GM18519 (cell line): ENCODE measurements around the gene PIGT.
"Not testable (repeated sequence)": the region's sequence is repeated elsewhere in the genome, so short reads cannot be mapped to it uniquely, and the experiment has no call there.

Experiments used
- ATAC-seq: cut with Tn5 transposase; IDR thresholded peaks from one replicate; pipeline ENCODE4 v1.9.1; 2021; ENCODE audit warnings: mild to moderate bottlenecking, moderate library complexity; ENCODE audit not compliant: unreplicated experiment, low FRiP score

PIGT gene

DNA sequence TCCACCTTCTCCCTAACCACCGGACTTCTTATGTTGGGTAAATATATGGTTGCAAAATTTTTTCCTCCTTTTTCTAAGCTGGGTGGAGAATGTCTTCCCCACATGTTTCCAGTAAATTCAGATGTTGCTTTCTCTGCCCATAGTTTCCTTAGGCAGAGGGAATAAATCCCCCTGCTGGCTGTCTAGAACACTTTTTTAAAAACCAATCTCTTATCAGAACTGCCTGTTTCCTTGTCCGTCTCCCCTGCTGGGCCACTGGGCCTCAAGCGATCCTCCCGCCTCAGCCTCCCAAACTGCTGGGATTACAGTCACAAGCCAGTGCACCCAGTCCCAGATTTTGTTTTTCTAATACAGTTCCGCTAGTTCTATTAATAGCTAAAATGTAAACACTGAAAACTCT lies 43.7 kb downstream of the PIGT start:
- ATAC-seq = no peak

DNA sequence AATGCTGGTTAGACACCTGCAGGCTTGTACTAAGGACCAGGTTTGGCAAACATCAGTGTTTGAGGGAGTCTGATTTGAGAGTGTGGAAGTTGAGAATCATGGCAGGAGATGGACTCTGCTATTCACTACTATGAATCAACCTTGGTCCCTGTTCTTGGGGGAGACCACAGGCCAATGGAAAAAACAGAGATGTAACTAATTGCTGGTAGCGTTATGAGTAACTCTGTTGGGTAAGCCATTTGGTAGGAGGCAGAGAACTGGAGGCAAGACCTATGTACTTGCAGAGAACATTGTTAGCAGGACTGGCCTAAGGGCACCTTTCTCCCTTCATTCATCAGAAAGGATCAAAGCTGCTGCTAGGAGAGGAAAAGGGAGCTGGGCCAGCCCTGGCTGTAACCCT lies 45.3 kb downstream of the PIGT start:
- no peak for ATAC-seq

DNA sequence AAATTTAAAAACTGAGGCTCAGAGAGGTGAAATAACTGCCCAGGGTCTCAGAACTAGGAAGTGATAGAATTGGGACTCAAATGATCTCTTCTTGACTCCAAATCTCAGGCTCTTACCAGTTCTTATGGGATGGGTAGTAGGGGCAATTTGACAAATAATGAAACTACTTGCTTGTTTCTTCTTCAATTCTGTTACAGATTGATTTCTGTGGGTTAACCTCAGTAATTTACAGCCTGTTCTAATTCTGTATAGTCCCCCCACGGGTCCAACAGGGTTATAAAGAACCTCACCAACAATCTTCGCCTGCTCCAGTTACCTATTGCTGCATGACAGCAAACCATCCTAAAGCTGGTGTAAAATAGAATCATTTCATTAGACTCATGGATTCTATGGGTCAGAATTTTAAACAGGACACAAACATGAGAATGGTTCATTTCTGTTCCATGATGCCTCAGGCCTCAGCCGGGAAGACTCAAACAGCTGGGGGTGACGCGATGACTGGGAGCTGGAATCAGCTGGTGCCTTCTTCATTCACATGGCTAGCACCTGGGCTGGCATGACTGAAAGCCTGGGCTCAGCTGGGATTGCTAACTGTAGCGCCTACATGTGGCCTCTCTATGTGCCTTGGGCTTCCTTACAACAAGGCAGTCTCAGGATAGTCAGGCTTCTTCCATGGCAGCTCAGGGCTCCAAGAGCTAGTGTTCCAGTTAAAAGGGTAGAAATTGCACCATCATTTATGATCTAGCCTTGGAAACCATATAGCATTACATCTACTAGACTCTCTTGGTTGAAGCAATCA lies 47.0 kb downstream of the PIGT start:
- no peak for ATAC-seq

DNA sequence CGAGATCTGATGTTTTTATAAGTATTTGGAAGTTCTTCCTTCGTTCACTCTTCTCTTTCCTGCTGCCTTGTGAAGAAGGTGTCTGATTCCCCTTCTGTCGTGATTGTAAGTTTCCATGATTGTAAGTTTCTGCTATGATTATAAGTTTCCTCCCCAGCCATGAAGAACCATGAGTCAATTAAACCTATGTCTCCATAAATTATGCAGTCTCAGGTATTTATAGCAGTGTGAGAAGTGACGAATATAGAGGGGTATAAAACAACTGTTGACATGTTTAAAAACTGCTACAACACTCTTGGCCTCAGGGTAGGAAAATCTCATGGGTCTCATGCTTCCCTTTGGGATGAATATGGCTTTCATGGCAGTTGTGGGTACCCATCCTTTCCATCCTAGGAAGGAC lies 47.8 kb downstream of the PIGT start:
- no peak for ATAC-seq

DNA sequence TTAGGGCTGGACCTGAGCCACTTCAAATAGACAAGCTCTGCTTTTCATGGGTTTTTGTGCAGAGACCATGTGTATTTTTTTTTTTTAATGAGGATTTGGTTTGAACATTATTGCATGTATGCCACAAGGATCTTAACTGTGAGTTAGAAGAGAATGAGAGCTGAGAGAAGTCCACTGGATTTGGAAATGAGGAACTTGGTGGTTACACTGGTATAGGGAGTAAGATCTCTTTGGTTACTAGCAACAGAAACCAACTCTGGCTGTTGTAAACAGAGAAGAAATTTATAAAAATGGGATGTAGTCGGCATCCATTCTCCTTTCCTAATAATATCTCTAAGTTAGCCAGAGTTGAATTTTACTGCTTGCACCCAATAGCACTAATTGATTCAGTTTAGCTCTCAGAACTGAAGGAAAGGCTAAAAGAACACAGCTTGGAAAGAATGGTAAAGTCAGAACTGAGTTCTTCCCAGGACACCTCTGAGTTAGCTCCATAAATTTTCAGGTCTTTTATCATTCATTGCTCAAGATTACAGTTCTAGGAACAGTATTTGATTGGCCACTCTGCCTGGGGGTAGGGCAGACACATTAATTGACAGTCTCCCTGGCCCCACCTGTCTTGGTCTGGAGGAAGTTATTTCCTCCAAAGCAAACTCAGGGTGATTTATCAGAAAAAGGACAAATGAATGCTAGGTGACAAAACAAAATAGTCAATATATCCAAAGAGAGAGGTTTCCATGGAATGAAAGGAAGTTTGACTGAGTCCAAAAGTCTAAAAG lies 49.7 kb downstream of the PIGT start:
- no peak for ATAC-seq

DNA sequence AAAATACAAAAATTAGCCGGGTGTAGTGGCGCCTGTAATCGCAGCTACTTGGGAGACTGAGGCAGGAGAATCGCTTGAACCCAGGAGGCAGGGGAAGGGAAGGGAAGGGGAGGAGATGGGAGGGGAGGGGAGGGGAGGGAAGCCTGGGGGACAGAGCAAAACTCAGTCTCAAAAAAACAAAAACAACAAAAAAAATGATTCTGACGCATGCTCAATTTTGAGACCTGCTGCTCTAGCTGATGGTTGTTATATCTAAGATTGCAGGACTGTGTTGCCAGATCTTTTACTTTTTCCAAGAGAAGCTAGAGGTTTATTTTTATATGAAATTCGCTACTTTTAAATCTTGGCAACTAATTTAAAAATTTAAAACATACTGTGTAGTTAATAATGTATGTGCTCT lies 51.2 kb downstream of the PIGT start:
- no peak for ATAC-seq

DNA sequence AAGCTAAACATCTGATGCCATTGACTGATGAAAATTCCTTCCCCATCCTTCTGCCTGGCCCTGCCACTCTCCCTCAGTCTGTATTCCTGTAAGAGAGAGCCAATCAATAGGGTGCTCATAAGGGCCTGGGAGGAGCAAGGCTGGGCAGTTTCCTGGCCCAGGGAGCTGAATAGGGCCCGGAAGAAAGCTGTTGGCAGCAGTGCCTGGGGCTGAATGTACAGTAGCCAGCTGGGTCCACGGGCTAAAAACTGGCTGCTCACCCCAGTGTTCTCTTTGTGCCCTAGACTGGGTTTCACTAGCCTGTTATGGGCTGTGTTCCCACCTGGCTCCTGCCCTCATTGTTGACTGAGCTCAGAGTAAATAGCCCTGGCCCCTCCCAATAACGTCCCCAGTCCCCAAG lies 51.9 kb downstream of the PIGT start:
- no peak for ATAC-seq

DNA sequence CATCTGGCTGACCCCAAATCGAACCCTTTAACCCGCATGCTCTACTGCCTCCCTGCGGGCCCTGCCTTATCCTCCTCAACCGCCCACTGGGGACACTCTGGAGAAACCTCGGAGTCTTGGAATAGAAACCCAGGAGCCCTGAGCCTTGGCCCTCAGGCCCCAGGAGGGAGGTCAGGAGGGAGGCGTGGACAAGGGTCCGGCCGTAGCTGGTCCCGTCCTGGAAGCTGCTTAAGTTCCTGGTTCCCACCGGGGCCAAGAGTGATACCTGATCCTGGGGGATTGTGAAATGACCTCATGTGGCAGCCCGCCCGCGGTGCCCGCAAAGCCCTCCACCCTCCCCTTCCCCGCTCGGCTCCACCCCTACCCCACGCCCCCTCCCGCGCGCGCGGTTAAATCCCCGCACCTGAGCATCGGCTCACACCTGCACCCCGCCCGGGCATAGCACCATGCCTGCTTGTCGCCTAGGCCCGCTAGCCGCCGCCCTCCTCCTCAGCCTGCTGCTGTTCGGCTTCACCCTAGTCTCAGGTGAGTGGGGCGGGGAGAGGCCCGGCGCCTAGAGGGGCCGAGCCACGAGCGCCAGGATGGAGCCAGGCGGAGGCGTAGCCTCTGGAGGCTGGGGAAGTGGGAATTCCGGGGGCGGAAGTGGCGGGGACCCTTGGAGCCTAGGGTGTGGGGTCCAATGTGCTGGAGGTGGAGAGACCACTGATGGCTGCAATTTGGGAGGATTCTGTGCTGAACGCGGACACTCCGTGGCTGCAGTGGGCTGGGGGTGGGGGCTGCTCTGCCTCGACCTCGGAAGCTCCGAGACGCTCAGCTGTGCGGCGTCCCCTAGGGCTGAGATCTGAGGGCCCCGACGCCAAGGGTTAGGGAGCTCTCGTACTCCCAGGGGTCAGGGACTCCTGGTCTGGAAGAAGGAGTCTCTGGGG lies 53.7 kb downstream of the PIGT start, which contains the start of gene WFDC2:
Gene WFDC2 (plus strand): TSS at position 418 of the 926 bp plus-strand sequence. CDS start 29 bp downstream, at position 447.
- no peak for ATAC-seq

DNA sequence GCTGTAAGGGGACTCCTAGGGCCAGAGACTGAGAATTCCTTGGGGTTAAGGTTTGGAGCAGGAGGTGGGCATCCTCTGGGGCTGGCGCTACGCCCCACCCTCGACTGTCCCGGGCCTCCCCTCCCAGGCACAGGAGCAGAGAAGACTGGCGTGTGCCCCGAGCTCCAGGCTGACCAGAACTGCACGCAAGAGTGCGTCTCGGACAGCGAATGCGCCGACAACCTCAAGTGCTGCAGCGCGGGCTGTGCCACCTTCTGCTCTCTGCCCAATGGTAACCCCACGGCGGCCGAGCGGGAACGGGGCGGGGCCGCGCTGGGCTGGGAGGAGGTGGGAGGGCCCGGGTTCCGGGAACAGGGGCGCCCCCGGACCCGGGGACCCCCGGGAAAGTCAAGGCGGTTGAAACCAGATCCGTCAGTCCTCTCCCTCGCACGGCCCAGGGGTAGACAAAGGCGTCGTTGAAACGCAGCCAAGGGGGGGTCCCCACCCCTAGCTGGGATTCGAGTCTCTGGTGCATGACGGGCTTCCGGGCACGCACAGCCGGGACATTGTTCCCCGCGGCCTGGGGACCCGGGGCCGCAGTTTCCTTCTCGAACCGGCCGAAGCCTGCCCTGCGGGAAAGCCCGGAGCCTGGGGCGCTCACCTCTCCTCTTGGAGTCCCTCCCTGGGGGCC lies 54.5 kb downstream of the PIGT start:
- no peak for ATAC-seq

DNA sequence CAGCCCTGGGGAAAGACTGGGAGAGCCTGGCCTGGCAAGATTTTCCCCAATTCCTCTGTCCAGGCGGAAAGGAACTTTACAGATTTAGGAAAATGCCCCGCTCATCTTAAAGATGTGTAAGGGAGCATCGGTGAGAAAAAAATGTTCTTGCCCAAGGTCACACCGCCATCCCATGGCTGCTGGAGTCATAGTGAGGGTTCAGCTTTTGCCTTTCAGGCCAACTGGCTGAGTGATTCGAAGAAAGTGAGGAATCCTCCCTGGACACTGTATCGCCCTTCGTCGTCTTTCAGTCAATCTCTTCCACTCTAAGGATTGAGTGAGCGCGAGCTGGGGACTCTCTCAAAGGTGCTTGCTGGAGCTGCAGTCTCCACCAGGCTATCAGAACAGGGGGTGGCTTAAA lies 55.0 kb downstream of the PIGT start:
- ATAC-seq = no peak

DNA sequence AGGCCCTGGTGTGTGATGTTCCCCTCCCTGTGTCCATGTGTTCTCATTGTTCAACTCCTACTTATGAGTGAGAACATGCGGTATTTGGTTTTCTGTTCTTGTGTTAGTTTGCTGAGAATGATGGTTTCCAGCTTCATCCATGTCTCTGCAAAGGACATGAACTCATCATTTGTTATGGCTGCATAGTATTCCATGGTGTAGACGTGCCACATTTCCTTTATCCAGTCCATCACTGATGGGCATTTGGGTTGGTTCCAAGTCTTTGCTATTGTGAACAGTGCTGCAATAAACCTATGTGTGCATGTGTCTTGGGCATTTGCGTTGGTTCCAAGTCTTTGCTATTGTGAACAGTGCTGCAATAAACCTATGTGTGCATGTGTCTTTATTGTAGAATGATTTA lies 56.3 kb downstream of the PIGT start:
- not testable (repeated sequence) for ATAC-seq
